GM12878 (cell line): ENCODE results near the gene PHLPP1. TPM values are rescaled to one million over a fixed set of nuclear protein-coding genes. Genes with fewer than 3 reads are reported as not detected.

ENCODE experiments used
- ATAC-seq: fragments of 200-7000 bp; cut with Tn5 transposase; 3 replicates; pipeline ENCODE4 v1.9.1; 2020; ENCODE audit warnings: mild to moderate bottlenecking, moderate library complexity
- BruUV-seq: library from RNA; stranded (reverse); fragments of 400-500 nt; replicated peaks from 2 replicates; lab custom pipeline; 2021; lab: Mats Ljungman, UMichigan
- CTCF ChIA-PET: fragments of 300-600 bp; sonication (Branson Sonifier 250); formaldehyde crosslinking; extraction: SDS; loops from one replicate; lab custom pipeline; 2021; ENCODE audit warnings: inconsistent platforms; lab: Yijun Ruan, JAX
- POLR2A ChIA-PET: fragments of 350-600 bp; formaldehyde crosslinking; extraction: SDS; loops from one replicate; lab custom pipeline; 2021; ENCODE audit warnings: inconsistent platforms; lab: Charles Lee
- RAD21 ChIA-PET: fragments of 300-600 bp; sonication (Branson Sonifier 250); formaldehyde crosslinking; loops from one replicate; lab custom pipeline; 2023; ENCODE audit warnings: antibody characterized with exemption; ENCODE audit not compliant: unreplicated experiment; lab: Charles Lee
- SMC1A ChIA-PET: fragments of 300-600 bp; sonication (Branson Sonifier 250); formaldehyde crosslinking; loops from one replicate; lab custom pipeline; 2023; ENCODE audit not compliant: unreplicated experiment, uncharacterized antibody; lab: Charles Lee
- DNase-seq: peaks from one replicate; pipeline ENCODE4 v3.0.0-alpha.2; 2011; ENCODE audit warnings: low read depth, low spot score
- FAIRE-seq: peaks from 3 replicates; lab custom pipeline; 2011; peaks lifted over from hg19 to GRCh38; lab: Jason Lieb, UNC
- H2AFZ ChIP-seq: 2 replicates; pipeline ENCODE4 v1.6.0; 2011; ENCODE audit warnings: low read depth, low read length, control low read depth; ENCODE audit not compliant: control insufficient read depth
- H3K27ac ChIP-seq: 2 replicates; pipeline ENCODE4 v1.5.1; 2011; ENCODE audit warnings: control low read depth; ENCODE audit not compliant: control insufficient read depth, insufficient read depth
- H3K27me3 ChIP-seq, 2 experiments: replicated peaks in 1 of 2; 2 replicates each; pipeline versions ENCODE4 v1.6.0 to v1.6.1; 2011; ENCODE audit warnings: low read length in 1 of 2; ENCODE audit not compliant: control insufficient read depth in 2 of 2, insufficient read depth in 2 of 2
- H3K36me3 ChIP-seq, 2 experiments: 2 replicates each; pipeline ENCODE4 v1.5.1; 2011; ENCODE audit warnings: low read length in 1 of 2; ENCODE audit not compliant: control insufficient read depth in 2 of 2, insufficient read depth in 2 of 2
- H3K4me1 ChIP-seq: 2 replicates; pipeline ENCODE4 v1.6.1; 2011; ENCODE audit warnings: mild to moderate bottlenecking, low read length, moderate library complexity, mixed read lengths; ENCODE audit not compliant: control insufficient read depth, insufficient read depth
- H3K4me2 ChIP-seq: 2 replicates; pipeline ENCODE4 v1.6.0; 2011; ENCODE audit warnings: control low read depth; ENCODE audit not compliant: control insufficient read depth, insufficient read depth
- H3K4me3 ChIP-seq: fragments of 200-600 bp; sonication (generic); 2 replicates; pipeline ENCODE4 v1.5.1; 2016
- H3K79me2 ChIP-seq: 2 replicates; pipeline ENCODE4 v1.6.0; 2011; ENCODE audit warnings: low read length; ENCODE audit not compliant: control insufficient read depth, insufficient read depth
- H3K9ac ChIP-seq: 2 replicates; pipeline ENCODE4 v1.8.0; 2011; ENCODE audit warnings: low read length, control low read depth, mixed read lengths; ENCODE audit not compliant: control insufficient read depth, insufficient read depth
- H3K9me3 ChIP-seq: replicated peaks from 3 replicates; pipeline ENCODE4 v1.5.1; 2011; ENCODE audit warnings: mild to moderate bottlenecking, low read length; ENCODE audit not compliant: control insufficient read depth, insufficient read depth
- H4K20me1 ChIP-seq: 2 replicates; pipeline ENCODE4 v1.6.0; 2011; ENCODE audit not compliant: control insufficient read depth, insufficient read depth
- ATF7 ChIP-seq: fragments of 450-650 bp; IDR thresholded peaks from 2 replicates; pipeline ENCODE4 v1.6.1; 2016; ENCODE audit warnings: low read depth, mild to moderate bottlenecking
- JUNB ChIP-seq: IDR thresholded peaks from 2 replicates; pipeline ENCODE4 v1.6.1; 2016; ENCODE audit warnings: antibody characterized with exemption, mild to moderate bottlenecking
- NBN ChIP-seq: fragments of 450-650 bp; IDR thresholded peaks from 2 replicates; pipeline ENCODE4 v1.6.1; 2016
- NFIC ChIP-seq: IDR thresholded peaks from 2 replicates; pipeline ENCODE4 v1.6.1; 2012; ENCODE audit warnings: low read depth, mild to moderate bottlenecking, inconsistent platforms, low read length, moderate library complexity
- PKNOX1 ChIP-seq: fragments of 450-650 bp; IDR thresholded peaks from 2 replicates; pipeline ENCODE4 v1.6.1; 2016; ENCODE audit warnings: mild to moderate bottlenecking
- RELB ChIP-seq: fragments of 450-650 bp; IDR thresholded peaks from 2 replicates; pipeline ENCODE4 v1.6.1; 2017; ENCODE audit warnings: low read depth, mild to moderate bottlenecking, moderate library complexity
- ZSCAN29 ChIP-seq: fragments of 450-650 bp; IDR thresholded peaks from 2 replicates; pipeline ENCODE4 v1.6.1; 2017; ENCODE audit warnings: mild to moderate bottlenecking, moderate library complexity
- WGBS: methylation state at CpG from one replicate; pipeline ENCODE4 v1.1.6; 2016; ENCODE audit warnings: low lambda C conversion rate; ENCODE audit not compliant: insufficient replicate concordance, insufficient coverage; ENCODE audit errors: missing lambda C conversion rate; 5-methylcytosine and 5-hydroxymethylcytosine counted together
- in situ Hi-C: fragments of 300-500 bp; cut with MboI; formaldehyde crosslinking; loops from 9 replicates; pipeline ENCODE4 v1.14.3; 2018; ENCODE audit warnings: mixed read lengths
- intact Hi-C: fragments of 100-400 bp; cut with micrococcal nuclease; formaldehyde crosslinking; loops from one replicate; pipeline ENCODE4 v1.14.2; 2022; ENCODE audit not compliant: unreplicated experiment
- polyA plus RNA-seq, 11 experiments: library from polyadenylated mRNA; depleted of rRNA in 4 of 11; unstranded in 6 of 11; stranded (reverse) in 5 of 11; fragments of >200 nt; fragmentation: Nextera tagmentation in 4 of 11; fragmentation: Illumina TruSeq in 1 of 11; extraction: Ambion mirVana in 4 of 11; extraction: Trizol in 1 of 11; gene quantifications; 1 replicate in 1 of 11; 2 replicates in 10 of 11; pipeline versions ENCODE4 v1.2.1 to v1.2.3, GENCODE V29; 2011 to 2016; ENCODE audit warnings: inconsistent platforms in 2 of 11, missing spikeins in 2 of 11, low read depth in 1 of 11
- total RNA-seq, 4 experiments: library from RNA; depleted of rRNA in 3 of 4; stranded (reverse); fragments of >200 nt in 3 of 4; fragmentation: Illumina TruSeq in 1 of 4; extraction: Trizol in 1 of 4; gene quantifications; 2 replicates each; pipeline versions ENCODE4 v1.2.1 to v1.2.3, GENCODE V29; 2013 to 2021

The PHLPP1 gene
- total and polyA plus RNA-seq, 10 of the 15 experiments (the other 5 are each of a cell fraction or from before 2014, with no cell fraction given): 0.42 to 7.0 (median 1.9) TPM

DNA sequence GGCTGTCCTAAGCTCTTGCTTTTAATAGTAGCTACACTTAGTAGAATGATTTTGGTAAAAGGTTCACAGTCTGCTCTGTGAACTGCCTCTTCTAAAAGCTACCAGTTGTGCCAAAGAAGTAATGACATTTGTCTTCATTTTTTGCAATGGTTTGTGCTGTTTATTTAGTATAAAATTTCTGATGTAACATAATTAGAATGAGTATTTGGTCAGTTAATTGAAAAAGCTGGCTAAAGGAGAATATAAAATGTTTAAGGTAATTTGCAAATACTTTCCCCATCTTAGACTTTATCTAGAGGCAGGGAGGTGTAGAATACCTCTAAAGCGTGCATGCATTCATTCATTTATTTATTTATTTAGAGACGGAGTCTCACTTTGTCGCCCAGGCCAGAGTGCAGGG lies 71.3 kb downstream of the PHLPP1 start:
- H3K9me3 ChIP-seq: no peaks in the 10 kb centered on the region
- no peak for ATAC-seq
- intact Hi-C loops: no loop called here
- SMC1A ChIA-PET: interaction anchor here (1.1 kb wide), 2 partner anchors 11 to 174 kb away, joined by 3 read pairs; no protein-coding TSS in a partner anchor
- BruUV-seq: no TSS peak
- H3K79me2 ChIP-seq: peaks cover 4% of the 10 kb centered on the region
- CTCF ChIA-PET: interaction anchor here (1.1 kb wide), 1 partner anchor 20 kb away, joined by 4 read pairs; no protein-coding TSS in a partner anchor
- in situ Hi-C loops: no loop called here
- H3K4me3 ChIP-seq: no peak overlapping the region
- no peak for DNase-seq
- POLR2A ChIA-PET: no interaction called here
- no peaks in the 10 kb centered on the region for H4K20me1 ChIP-seq
- no peak overlapping the region for H2AFZ ChIP-seq
- FAIRE-seq: no peak
- 0 out of 2 replicates have a peak, but pooled peaks cover 5% of the 10 kb centered on the region for H3K4me1 ChIP-seq
- no peak overlapping the region for H3K27ac ChIP-seq
- no peak overlapping the region for H3K9ac ChIP-seq
- RAD21 ChIA-PET: no interaction called here
- no peaks in the 10 kb centered on the region for H3K27me3 ChIP-seq
- WGBS: 69% methylated on average over 3 of the region's 3 CpGs
- no peak for TF ChIP-seq ATF7
- no peak for TF ChIP-seq NBN
- no peak for TF ChIP-seq RELB
- TF ChIP-seq ZSCAN29: no peak
- no peak for TF ChIP-seq JUNB
- TF ChIP-seq PKNOX1: no peak
- TF ChIP-seq NFIC: no peak
- no peaks in the 10 kb centered on the region for H3K36me3 ChIP-seq
- H3K4me2 ChIP-seq: no peak overlapping the region
